ENCODE measurements around the gene CEP57L1. TPM values are rescaled to one million over a fixed set of nuclear protein-coding genes. Genes with fewer than 3 reads are reported as not detected.

The CEP57L1 gene
- total RNA-seq, 1 experiment from 2014 or later: 37.6 TPM

DNA sequence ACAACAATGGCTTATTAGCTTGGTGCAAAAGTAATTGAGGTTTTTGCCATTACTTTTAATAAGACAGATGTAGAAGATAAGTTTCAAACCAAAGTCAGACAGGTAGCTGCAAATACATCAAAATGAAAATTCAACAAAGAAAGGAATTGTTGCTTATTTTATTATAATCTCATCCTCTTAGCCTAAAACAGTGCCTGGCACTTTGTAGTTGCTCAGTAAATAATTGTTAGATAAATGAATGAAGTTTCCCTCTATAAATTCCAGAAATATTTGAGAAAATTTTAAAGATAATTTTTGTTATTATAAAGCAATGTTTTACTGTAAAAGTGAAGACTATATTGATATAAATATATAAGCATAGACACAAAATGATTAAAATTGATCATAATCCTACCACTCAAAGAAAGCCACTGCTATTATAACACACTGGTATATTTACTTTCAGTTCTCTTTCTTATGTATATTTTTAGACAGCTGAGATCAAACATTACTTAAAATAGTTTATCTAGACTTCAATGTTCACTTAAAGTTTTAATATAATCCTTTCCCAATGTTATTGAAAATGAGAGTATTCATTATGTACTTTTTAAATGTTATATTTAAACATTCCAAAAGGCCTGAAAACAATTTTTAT, 43.2 kb upstream of the CEP57L1 start:
- BruUV-seq (replicated peaks): no TSS peak
- Histone ChIP-seq H3K27me3 (ENCODE audit: control insufficient read depth, insufficient read depth, low read length) (no peaks in the 10 kb centered on the region), H3K9me3 (ENCODE audit: control insufficient read depth, insufficient read depth, low read depth, low read length) (no peaks in the 10 kb centered on the region), H3K4me3 (ENCODE audit: low read depth in 2 of 2, low read length in 2 of 2) (no peak overlapping the region), H3K4me1 (ENCODE audit: control insufficient read depth, insufficient read depth, low read length) (no peaks in the 10 kb centered on the region), H3K27ac (ENCODE audit: low read length) (no peak overlapping the region), H3K36me3 (ENCODE audit: control insufficient read depth, insufficient read depth, low read length) (no peaks in the 10 kb centered on the region)
- TF ChIP-seq, protein P1, sequence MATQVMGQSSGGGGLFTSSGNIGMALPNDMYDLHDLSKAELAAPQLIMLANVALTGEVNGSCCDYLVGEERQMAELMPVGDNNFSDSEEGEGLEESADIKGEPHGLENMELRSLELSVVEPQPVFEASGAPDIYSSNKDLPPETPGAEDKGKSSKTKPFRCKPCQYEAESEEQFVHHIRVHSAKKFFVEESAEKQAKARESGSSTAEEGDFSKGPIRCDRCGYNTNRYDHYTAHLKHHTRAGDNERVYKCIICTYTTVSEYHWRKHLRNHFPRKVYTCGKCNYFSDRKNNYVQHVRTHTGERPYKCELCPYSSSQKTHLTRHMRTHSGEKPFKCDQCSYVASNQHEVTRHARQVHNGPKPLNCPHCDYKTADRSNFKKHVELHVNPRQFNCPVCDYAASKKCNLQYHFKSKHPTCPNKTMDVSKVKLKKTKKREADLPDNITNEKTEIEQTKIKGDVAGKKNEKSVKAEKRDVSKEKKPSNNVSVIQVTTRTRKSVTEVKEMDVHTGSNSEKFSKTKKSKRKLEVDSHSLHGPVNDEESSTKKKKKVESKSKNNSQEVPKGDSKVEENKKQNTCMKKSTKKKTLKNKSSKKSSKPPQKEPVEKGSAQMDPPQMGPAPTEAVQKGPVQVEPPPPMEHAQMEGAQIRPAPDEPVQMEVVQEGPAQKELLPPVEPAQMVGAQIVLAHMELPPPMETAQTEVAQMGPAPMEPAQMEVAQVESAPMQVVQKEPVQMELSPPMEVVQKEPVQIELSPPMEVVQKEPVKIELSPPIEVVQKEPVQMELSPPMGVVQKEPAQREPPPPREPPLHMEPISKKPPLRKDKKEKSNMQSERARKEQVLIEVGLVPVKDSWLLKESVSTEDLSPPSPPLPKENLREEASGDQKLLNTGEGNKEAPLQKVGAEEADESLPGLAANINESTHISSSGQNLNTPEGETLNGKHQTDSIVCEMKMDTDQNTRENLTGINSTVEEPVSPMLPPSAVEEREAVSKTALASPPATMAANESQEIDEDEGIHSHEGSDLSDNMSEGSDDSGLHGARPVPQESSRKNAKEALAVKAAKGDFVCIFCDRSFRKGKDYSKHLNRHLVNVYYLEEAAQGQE (IDR thresholded peaks at IDR 0.05; ENCODE audit: insufficient read depth in 1 of 2, low read depth in 2 of 2, low read length in 1 of 2): no peak
- TF ChIP-seq, protein P2, sequence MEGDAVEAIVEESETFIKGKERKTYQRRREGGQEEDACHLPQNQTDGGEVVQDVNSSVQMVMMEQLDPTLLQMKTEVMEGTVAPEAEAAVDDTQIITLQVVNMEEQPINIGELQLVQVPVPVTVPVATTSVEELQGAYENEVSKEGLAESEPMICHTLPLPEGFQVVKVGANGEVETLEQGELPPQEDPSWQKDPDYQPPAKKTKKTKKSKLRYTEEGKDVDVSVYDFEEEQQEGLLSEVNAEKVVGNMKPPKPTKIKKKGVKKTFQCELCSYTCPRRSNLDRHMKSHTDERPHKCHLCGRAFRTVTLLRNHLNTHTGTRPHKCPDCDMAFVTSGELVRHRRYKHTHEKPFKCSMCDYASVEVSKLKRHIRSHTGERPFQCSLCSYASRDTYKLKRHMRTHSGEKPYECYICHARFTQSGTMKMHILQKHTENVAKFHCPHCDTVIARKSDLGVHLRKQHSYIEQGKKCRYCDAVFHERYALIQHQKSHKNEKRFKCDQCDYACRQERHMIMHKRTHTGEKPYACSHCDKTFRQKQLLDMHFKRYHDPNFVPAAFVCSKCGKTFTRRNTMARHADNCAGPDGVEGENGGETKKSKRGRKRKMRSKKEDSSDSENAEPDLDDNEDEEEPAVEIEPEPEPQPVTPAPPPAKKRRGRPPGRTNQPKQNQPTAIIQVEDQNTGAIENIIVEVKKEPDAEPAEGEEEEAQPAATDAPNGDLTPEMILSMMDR (IDR thresholded peaks at IDR 0.05): no peak
- TF ChIP-seq TCF7L2 (IDR thresholded peaks at IDR 0.05; ENCODE audit: low read depth, low read length) (no peak), SIN3A (IDR thresholded peaks at IDR 0.05; ENCODE audit: borderline replicate concordance, insufficient read depth, low read depth, low read length) (no peak), POLR2AphosphoS5 (IDR thresholded peaks at IDR 0.05; ENCODE audit: low read depth, low read length) (no peak)
- intact Hi-C loops (cut with micrococcal nuclease; ENCODE audit: unreplicated experiment): no loop called here
- in situ Hi-C loops (cut with HindIII; ENCODE audit: low pct_unique_long_range_greater_than_20kb, low sequenced_read_pairs): no loop called here
- no peak for ATAC-seq
- CTCF ChIA-PET: no interaction called here
- POLR2A ChIA-PET: no interaction called here
- DNase-seq (ENCODE audit: low read depth, low spot score): no peak

DNA sequence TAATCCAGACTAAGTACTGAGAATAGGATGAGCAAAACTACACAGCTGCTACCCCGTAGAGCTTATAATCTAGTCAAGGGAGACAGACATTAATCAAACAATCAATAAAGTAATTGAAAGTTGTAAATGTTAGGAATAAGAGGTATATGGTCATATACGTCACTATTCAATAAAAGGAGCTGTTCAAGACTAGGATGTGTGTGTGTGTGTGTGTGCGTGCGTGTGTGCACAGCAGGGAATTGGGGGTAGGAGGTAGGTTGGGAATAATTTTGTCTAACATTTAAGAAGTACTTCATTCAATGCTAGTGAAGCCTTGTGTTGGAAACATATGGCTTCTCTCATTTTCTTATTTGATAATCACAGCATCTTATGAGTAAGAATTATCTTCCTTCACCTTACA, 42.5 kb upstream of the CEP57L1 start:
- no TSS peak for BruUV-seq (replicated peaks)

More for the DNA sequence above, 42.5 kb upstream of the CEP57L1 start:
- no peaks in the 10 kb centered on the region for H3K27me3 ChIP-seq (ENCODE audit: control insufficient read depth, insufficient read depth, low read length)
- no peaks in the 10 kb centered on the region for H3K36me3 ChIP-seq (ENCODE audit: control insufficient read depth, insufficient read depth, low read length)
- intact Hi-C loops (cut with micrococcal nuclease; ENCODE audit: unreplicated experiment): no loop called here
- CTCF ChIA-PET: no interaction called here
- no peak for TF ChIP-seq TCF7L2 (IDR thresholded peaks at IDR 0.05; ENCODE audit: low read depth, low read length)
- TF ChIP-seq, protein P1 (IDR thresholded peaks at IDR 0.05; ENCODE audit: insufficient read depth in 1 of 2, low read depth in 2 of 2, low read length in 1 of 2): no peak
- no peak for TF ChIP-seq POLR2AphosphoS5 (IDR thresholded peaks at IDR 0.05; ENCODE audit: low read depth, low read length)
- no peak for TF ChIP-seq SIN3A (IDR thresholded peaks at IDR 0.05; ENCODE audit: borderline replicate concordance, insufficient read depth, low read depth, low read length)
- TF ChIP-seq, protein P2 (IDR thresholded peaks at IDR 0.05): no peak
- DNase-seq (ENCODE audit: low read depth, low spot score) (no peak), ATAC-seq (no peak)
- POLR2A ChIA-PET: no interaction called here
- H3K4me1 ChIP-seq (ENCODE audit: control insufficient read depth, insufficient read depth, low read length): no peaks in the 10 kb centered on the region
- in situ Hi-C loops (cut with HindIII; ENCODE audit: low pct_unique_long_range_greater_than_20kb, low sequenced_read_pairs): no loop called here
- no peak overlapping the region for H3K27ac ChIP-seq (ENCODE audit: low read length)
- H3K4me3 ChIP-seq (ENCODE audit: low read depth in 2 of 2, low read length in 2 of 2): no peak overlapping the region
- no peaks in the 10 kb centered on the region for H3K9me3 ChIP-seq (ENCODE audit: control insufficient read depth, insufficient read depth, low read depth, low read length)

Measured in Panc1 (cell line).